M059J (cell line): ENCODE results near the gene SLK. TPM values are rescaled to one million over a fixed set of nuclear protein-coding genes. Genes with fewer than 3 reads are reported as not detected.

Source experiments
- DNase-seq: peaks from one replicate; pipeline ENCODE4 v3.0.0-alpha.2; 2012; ENCODE audit warnings: low read depth
- total RNA-seq: library from RNA; depleted of rRNA; stranded (reverse); fragments of >200 nt; shearing (Covaris generic); gene quantifications from 2 replicates; pipeline ENCODE4 v1.2.3, GENCODE V29; 2014

Gene SLK
- total RNA-seq, 1 experiment from 2014 or later: 22.1 TPM

DNA sequence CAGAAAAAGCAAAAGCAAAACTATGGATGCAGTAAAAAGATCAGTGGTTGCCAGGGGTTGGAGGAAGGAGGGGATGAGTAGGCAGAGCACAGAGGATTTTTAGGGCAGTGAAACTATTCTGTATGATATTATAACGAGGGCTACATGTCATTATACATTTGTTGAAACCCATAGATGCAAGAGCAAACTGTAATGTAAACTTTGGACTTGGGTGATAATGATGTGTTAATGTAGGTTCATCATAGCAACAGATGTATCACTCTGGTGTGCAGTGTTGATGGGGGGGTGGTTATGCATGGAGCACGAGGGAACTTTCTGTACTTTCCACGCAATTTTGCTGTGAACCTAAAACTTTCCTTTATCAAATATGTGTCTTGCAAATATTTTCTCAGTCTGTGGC is 23.2 kb downstream of the SLK start:
- DNase-seq: no peak

DNA sequence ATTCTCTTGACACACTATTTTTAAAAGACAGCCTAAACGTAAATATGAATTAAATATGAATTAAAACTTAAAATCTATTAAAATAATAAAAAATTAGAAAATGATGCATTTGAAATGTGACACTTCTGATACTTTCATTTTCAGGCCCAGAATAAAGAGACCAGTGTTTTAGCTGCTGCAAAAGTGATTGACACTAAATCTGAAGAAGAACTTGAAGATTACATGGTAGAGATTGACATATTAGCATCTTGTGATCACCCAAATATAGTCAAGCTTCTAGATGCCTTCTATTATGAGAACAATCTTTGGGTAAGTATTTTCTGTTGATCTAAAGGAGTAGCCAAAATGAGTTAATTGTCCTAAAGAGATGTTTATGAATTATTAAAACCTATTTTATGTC is 23.6 kb downstream of the SLK start:
- no peak for DNase-seq

DNA sequence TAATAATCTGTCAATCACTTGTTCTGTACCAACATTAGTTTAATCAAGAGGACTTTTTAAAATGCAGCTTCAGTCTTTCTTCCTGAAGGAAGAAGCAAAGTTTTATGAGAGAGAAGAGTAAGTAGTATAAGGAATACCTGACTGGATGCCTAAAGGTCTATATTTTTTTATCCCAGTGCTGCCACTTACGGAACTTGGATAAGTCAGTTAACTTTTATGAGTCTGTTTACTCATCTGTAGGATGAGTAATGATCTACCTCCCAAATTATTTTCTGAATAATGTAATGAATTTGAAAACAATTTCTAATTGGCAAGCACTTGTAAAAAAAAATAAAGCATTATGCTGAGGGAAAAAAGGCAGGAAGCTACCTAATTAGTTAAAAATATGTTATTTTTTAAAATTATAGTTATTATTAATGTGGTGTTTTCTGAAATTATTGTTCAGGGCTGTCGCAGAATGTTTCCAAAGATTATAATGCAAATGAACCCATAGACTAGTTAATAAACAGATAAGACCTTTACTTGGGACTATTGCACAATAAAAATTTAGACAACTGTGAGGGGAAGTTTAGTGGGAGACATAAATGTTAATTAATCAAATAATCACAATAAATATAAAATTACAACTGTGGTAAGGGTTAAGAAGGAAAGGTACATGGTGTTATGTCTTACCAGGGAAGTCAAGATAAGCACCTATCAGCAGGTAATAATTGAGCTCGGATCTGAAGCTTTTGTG is 24.6 kb downstream of the SLK start:
- DNase-seq: peak; percentile 27

DNA sequence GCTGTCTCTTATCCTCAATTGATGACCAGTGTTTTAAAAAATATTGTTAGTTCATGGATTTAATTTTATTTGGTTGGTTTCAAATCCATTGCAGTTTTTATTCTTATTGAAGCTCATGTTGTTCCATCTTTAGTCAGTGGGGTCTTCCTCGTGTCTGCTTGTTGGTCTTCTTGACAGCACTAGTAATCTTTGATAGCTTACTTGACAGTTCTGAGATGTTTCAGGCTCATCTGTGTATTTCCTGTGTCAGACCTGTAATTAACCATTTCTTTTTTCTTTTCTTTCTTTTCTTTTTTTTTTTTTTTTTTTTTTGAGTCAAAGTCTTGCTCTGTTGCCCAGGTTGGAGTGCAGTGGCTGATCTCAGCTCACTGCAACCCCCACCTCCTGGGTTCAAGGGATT is 28.2 kb downstream of the SLK start:
- DNase-seq: no peak

DNA sequence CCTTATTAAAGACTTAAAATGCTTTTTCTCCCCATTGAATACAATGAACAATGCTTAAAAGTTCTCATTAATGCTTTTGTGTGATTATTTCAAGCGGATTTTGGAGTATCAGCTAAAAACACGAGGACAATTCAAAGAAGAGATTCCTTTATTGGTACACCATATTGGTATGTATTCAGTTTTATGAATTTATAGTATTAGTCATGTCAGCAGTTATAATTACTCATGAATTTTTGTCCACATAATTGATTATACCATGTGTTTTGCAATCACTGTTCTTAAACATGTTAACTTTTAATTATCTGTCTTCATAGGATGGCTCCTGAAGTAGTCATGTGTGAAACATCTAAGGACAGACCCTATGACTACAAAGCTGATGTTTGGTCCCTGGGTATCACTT is 31.9 kb downstream of the SLK start:
- DNase-seq: no peak

DNA sequence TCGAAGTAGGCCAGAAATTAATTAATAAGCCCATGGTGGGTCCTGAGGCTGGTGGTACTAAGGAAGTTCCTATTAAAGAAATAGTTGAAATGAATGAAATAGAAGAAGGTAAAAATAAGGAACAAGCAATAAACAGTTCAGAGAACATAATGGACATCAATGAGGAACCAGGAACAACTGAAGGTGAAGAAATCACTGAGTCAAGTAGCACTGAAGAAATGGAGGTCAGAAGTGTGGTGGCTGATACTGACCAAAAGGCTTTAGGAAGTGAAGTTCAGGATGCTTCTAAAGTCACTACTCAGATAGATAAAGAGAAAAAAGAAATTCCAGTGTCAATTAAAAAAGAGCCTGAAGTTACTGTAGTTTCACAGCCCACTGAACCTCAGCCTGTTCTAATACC is 36.0 kb downstream of the SLK start:
- DNase-seq: no peak

DNA sequence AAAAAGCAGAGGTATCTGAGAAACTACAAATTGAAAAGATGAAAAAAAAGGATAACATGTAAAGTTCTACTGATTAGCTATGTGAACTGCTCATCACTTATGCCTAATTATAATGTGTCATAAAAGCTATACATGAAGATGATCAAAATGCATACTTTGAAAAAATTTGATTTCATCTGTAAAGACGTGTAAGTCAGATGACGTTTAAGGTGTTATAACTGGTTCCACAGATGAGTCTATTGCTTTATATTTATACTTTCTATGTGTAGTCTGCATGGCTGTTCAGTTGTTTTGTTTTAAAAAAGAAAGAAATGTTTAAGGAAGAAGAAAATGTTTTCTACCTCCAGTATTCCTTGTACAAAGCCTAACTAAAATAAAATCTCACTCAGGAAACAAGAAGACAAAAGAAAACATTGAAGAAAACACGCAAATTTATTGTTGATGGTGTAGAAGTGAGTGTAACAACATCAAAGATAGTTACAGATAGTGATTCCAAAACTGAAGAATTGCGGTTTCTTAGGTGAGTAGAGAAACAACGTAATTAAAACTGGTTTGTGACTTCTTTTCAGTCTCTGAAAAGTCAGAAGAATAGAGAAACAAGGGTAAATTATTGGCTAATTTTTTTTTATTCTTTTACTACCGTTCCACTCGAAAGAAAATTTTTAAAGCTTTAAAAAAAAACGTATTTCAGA is 38.4 kb downstream of the SLK start:
- DNase-seq: no peak

DNA sequence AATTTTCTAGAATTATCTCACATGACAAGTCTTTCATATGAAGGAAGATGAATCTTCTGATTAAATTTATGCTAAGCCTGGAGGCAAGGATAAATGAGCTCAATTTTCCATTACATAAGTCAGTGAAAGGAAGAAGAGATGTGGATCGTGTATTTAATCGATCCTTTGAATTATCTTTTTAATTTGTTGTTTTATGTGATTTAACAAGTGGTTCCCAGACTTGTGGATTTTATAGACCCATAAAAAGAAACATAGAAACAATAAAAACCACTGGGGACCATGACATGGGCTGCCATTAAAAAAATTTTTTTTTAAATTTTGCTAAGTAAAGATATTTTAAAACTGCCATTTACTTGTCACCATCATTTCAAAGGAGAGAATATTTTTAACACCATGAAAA is 45.0 kb downstream of the SLK start:
- DNase-seq: no peak

DNA sequence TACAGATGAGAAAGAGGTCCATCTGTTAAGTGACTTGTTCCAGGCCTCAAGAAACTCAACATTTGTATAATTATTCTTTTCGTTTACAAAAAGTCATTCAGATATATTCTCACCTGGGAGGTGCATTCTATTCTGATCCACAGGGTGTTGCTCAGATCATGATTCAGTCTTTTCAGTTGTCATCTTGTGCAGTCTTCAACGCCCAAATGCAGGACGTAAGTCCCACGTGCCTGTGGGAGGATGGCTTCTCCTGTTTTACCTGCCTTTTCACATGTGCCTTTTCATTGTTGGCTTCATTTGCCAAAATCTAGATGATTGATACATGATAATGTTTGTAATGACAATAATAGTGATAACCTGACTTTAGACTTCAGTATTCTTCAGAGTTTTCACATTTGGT is 46.5 kb downstream of the SLK start:
- DNase-seq: no peak

DNA sequence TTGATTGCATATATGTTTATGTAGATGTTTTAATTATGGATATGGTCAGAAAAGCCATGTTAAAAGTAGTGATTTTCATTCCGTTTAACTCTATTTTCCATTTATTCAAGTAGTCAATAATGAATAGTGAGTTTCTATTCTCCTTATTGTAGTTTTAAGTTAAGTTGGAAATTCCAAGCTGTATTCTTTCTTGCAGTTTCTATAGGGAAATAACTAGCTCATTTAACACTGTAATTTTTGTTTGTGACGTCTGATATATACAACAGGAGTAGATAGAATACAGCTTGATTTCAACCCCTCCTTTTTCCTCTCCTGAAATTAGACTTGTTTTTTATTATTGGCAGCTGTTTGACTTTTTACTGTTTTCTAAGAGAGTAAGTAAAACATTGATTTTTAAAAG is 47.2 kb downstream of the SLK start:
- DNase-seq: no peak

DNA sequence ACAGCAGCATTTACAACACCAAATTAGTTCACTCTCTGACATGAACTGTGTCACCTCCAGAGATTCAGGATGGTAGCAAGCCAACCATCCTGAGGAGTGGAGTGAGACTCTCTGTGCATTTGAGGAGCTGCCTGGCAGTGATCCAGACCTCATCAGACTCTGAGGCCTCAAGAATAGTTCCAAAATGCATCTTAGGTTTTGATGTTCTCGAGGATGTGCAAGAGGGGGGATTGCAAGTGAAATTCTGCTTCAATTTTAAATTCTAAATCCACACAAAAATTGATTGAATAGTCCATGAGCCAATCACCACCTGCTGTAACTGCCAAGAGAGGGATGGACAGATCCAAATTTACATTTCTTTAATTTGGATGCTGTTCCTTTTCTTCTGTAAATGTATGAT is 49.7 kb downstream of the SLK start:
- DNase-seq: no peak

DNA sequence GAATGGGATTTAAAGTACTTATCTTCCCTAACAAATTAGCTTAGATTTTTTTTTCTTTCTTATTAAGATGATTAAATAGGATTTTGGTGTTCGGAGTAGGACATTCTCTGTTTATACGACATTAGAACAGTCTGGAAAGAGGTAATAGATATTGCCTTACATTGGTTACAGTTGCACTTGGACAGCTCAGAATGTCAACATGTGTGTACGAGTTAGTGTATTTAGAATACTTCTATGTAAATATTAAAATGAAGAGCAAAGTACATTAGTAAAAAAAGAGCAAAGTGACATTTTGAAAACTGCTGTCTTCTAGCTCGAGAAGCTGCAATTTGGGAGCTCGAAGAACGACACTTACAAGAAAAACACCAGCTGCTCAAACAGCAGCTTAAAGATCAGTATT is 51.5 kb downstream of the SLK start:
- DNase-seq: no peak

DNA sequence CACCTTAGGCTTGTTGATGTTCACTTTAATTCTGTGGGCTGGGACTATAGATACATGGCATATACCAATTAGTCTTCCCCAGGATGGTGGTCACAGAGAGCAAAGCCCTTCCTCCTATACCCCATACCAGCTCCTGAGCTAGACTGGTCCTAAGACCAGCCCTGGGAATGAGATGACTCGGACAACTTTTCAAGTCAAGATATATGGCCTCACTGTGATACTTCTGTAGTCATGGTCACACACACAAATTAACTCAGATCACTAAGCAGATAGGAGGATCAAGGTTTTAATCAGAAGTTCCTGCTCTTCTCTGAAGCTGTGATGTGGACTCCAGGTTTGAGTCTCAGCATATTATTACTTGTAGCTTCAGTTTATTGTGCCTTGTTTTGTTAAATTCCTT is 53.1 kb downstream of the SLK start:
- peak; percentile 44 for DNase-seq

DNA sequence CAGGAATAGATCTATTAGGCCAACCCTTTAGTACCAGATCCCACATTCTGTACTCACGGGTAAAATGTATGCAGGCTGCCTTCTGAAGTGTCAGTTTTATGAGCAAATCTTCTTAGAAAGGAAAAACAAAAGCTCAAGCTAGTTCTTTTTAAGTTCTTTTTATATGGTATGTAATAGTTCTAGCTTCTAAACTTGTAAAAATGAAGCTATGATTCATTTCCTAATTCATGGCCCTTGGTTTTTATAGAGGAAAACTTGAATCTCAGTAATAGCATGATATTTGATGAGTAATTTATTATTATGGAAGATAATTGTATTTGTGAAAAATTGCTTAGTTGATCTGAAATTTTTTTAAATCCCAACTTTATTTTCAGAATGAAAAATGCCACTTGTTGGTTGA is 54.3 kb downstream of the SLK start:
- no peak for DNase-seq

DNA sequence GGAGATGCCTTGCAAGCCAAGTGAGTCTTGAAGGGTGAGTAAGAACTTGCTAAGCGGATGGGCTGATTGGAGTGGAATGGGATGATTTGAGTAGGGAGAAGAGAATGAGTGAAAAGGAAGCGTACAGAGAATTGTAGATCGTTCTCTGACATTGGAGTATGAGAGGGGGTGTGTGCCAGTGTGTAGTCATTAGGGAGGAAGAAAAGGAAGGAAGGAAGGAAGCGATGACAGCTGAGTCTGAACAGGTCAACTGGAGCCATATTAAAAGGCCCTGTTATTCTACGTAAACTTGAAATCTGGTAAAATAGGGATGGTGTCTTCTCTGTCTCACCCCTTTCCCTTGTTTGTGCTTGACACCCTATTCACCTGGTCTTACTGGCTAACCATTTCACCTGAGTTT is 55.1 kb downstream of the SLK start:
- DNase-seq: no peak

DNA sequence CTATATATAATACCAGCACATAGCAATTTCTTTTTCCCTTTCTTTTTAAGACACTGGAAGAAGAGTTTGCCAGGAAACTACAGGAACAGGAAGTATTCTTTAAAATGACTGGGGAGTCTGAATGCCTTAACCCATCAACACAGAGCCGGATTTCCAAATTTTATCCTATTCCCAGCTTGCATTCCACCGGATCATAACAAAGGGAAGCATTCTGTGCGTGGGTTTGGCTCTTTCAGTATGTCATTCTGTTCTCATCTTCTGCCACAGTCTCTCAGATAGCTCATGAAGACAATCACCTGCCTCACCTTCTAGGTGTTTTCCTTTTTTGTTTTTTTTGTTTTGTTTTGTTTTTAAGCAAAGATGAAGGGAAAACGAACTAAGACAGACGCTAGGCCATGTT is 58.6 kb downstream of the SLK start:
- DNase-seq: no peak

DNA sequence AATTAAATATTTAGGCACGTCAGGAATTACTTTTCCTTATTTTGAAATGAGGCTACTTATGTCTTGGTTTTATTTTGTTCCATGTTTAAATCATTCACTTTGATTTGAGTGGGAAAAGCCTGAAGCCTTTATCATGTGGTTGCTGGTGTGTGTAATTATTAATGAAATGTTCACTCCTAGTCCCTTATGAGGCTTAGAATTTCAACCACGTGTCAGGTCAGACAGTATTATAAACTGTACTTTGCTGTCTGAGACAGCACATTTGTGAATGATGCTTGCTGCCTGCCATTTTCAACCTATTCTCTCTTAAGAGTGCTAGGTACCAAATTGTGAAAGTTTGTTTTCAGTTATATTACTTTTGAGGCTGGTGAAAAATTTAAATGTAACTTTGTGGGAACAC is 59.8 kb downstream of the SLK start:
- no peak for DNase-seq

DNA sequence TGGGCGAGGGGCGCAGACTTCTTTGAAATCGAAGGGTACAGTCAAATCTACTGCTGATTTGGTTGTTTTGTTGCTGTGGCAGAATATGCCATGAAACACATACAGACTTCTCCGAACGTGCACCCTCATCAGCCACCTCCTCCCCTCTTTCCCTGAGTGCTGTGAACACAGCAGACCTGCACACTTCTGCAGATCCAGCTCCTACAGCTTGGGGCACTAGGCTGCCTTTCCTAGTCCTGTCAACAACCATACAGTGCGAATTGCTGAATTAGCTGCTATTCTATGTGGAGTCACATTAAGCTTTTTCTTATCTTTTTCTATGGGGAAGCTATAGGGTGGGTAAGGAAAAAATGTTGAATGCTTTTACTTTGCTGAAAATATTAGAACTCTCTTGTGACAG is 61.2 kb downstream of the SLK start:
- DNase-seq: peak; percentile 21

DNA sequence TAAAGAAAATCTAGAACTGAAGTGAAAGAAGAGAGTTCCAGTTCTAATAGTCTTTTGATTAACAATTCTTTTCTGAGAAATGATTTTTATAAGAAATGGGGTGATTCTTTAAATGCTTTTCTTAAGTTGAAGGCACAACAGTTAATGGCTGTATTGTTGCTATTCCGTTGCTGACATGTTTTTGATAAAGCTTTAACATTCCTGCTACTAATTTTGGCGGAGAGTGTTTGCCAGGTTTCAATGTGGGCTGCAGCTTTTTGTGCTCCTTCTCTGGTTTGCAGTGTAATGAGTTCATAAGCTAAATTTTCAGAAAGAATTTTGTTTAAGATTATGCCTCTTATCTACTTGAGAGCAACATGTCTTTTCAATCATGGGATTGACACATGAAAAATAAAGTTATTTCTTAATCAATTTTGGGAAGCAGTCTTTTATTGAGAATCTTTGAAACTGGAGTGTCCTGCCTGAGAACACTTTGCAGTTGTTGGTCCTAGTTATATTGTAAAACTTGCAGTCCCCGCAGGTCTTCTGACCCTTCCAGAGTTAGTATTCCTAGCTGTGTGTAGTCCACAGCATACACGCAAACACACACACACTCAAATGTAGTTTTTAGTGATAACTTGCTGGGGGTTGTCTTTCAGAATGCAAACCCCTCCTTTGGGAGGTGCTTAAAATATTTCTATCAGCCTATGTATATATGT is 62.0 kb downstream of the SLK start:
- DNase-seq: no peak

DNA sequence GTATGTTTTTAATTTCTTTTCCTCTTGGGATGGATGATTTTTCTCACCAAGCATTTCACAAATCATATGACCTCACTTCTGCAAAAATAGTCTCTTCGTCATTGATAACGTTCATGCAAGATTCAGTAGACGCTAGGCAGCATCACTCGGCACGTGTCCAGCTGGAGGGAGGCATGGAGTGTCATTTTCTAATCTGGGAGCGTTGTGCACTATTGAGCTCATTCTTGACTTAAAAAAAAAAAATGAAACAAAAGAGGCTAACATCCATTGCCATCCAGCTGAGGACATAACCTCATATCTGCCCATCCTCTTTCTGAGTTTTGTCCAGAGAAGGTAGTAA is 62.6 kb downstream of the SLK start:
- DNase-seq: no peak

DNA sequence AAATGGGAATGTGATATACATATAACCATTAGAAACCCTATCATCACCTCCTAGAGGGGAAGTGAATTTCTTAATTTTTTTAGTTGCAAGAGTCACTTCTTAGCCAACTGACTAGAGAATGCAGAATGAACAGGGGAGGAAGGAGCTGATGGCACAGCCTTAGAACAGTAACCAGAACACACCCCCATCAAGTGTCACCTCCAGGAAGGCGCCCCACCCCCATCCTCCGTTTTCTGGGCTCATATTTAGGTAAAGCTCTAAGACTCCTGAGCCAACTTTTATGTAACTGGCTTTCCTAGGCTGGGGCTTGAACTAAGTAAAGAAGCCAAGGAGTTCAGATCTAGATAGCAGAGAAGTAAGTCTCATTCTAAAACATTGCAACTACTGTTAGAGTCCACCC is 64.7 kb downstream of the SLK start:
- no peak for DNase-seq

DNA sequence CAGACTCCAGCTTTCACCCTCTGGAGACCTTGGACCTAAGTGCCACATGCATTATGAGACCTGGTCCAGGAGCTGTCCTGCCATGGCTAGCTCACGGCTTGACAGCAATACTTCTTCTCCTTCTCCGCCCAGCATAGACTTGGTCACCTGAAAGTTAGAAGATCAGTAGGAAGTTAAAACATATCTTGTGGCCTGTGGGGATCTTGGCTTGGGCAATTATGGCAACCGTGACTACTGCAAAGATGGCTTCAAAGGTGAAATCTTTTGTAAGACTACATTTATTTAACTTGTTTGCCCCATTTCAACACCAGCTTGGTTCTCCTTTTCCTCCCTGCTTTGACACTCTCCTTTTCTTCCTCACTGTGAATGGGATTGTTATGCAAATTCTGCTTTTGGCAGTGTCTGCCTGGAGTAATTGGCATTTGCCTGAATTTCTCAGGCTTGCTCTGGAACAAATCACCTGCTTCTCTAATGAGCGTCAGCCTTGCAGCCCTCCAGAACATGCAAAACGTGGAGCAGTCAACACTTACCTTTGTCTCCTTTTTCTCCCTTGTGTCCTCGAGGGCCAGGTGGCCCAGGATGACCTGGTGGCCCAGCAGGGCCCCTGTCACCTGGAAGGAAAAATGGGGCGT is 65.3 kb downstream of the SLK start:
- DNase-seq: no peak

DNA sequence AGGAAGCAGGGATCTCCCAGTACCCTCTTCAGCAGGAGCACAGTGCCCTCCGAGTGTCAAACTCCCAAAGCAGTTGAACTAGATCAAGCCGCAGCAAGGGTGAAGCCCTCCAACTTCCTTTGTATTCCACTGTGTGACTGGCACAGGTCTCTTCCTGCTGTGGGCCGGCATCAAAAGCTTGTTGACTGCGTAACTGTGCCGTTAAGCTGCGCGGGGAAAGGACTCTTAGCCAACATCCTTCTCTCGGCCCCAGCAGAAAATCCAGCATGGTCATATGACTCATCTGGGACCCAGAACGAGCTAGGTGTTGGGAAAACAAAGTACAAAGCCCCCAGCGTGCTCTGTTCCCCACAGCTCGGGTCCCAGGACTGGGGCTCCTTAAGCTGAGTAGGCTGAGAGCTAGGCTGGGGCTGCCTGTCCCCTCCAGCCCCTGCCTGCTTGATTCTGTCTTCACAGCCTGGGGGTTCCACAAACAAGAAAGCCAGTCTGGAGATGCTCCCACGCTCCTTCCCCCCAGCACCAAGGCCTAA is 66.5 kb downstream of the SLK start:
- no peak for DNase-seq
